HepG2 (cell line): Measurements from ENCODE around the gene TMEM63B. TPM values are rescaled to one million over a fixed set of nuclear protein-coding genes. Genes with fewer than 3 reads are reported as not detected.
A peak's percentile ranks its signal among the peaks of the same experiment; 100 is the strongest.

Source experiments
- EZH2 ChIP-seq: conservative IDR thresholded peaks from 2 replicates; pipeline ENCODE4 v1.6.1; 2012; ENCODE audit warnings: mild to moderate bottlenecking, low read depth, low read length, moderate library complexity
- FOXA3 ChIP-seq: IDR thresholded peaks from 2 replicates; pipeline ENCODE4 v1.6.1; 2016; ENCODE audit warnings: missing genetic modification reagents, missing compliant biosample characterization
- FOXO1 ChIP-seq: sonication (generic); formaldehyde crosslinking; IDR thresholded peaks from 2 replicates; pipeline ENCODE4 v1.4.0; 2020; ENCODE audit warnings: missing genetic modification reagents
- HDAC1 ChIP-seq: sonication (generic); formaldehyde crosslinking; IDR thresholded peaks from 2 replicates; pipeline ENCODE4 v1.5.1; 2020; ENCODE audit warnings: mild to moderate bottlenecking, missing genetic modification reagents
- HNF4G ChIP-seq, 2 experiments: sonication (generic) in 1 of 2; formaldehyde crosslinking in 1 of 2; IDR thresholded peaks; 2 replicates each; pipeline versions ENCODE4 v1.4.0 to v1.6.1; 2011 to 2020; ENCODE audit warnings: borderline replicate concordance in 2 of 2, low read depth in 2 of 2, mild to moderate bottlenecking in 2 of 2, low read length in 1 of 2, missing genetic modification reagents in 1 of 2, moderate library complexity in 1 of 2
- ISX ChIP-seq: sonication (generic); formaldehyde crosslinking; conservative IDR thresholded peaks from 2 replicates; pipeline ENCODE4 v1.5.0; 2020; ENCODE audit warnings: missing genetic modification reagents
- KLF11 ChIP-seq: IDR thresholded peaks from 2 replicates; pipeline ENCODE4 v1.6.1; 2016; ENCODE audit warnings: missing compliant biosample characterization
- LCORL ChIP-seq, 2 experiments: fragments of 450-650 bp in 1 of 2; sonication (generic) in 1 of 2; formaldehyde crosslinking in 1 of 2; IDR thresholded peaks; 2 replicates each; pipeline versions ENCODE4 v1.5.0 to v1.6.1; 2017 to 2020; ENCODE audit warnings: antibody characterized with exemption in 1 of 2, missing genetic modification reagents in 1 of 2
- MAFK ChIP-seq, 2 experiments: IDR thresholded peaks in 1 of 2; conservative IDR thresholded peaks in 1 of 2; 2 replicates each; pipeline ENCODE4 v1.6.1; 2011; ENCODE audit warnings: improper control_type of control experiment in 2 of 2, low read length in 2 of 2
- MBD4 ChIP-seq: IDR thresholded peaks from 2 replicates; pipeline ENCODE4 v1.6.1; 2012; ENCODE audit warnings: low read length, inconsistent platforms, borderline replicate concordance
- SCMH1 ChIP-seq: sonication (generic); formaldehyde crosslinking; IDR thresholded peaks from 2 replicates; pipeline ENCODE4 v1.9.0; 2021; ENCODE audit warnings: missing genetic modification reagents, mild to moderate bottlenecking, borderline replicate concordance
- SMAD3 ChIP-seq: sonication (generic); formaldehyde crosslinking; IDR thresholded peaks from 2 replicates; pipeline ENCODE4 v1.4.0; 2020; ENCODE audit warnings: missing genetic modification reagents
- ZBTB14 ChIP-seq: sonication (generic); formaldehyde crosslinking; IDR thresholded peaks from 2 replicates; pipeline ENCODE4 v1.4.0; 2020; ENCODE audit warnings: missing genetic modification reagents
- ZNF263 ChIP-seq: sonication (generic); formaldehyde crosslinking; IDR thresholded peaks from 2 replicates; pipeline ENCODE4 v1.4.0; 2020; ENCODE audit warnings: missing genetic modification reagents
- ZXDC ChIP-seq: sonication (generic); formaldehyde crosslinking; IDR thresholded peaks from 2 replicates; pipeline ENCODE4 v1.5.0; 2020; ENCODE audit warnings: mild to moderate bottlenecking, missing genetic modification reagents
- polyA plus RNA-seq, 8 experiments: library from polyadenylated mRNA; depleted of rRNA in 3 of 8; stranded (reverse) in 7 of 8; unstranded in 1 of 8; fragments of >200 nt; fragmentation: Illumina TruSeq in 4 of 8; extraction: Trizol in 4 of 8; gene quantifications; 2 replicates each; pipeline versions ENCODE4 v1.2.1 to v1.2.3, GENCODE V29; 2011 to 2016; ENCODE audit warnings: low read depth in 4 of 8, missing spikeins in 1 of 8, mixed read lengths in 1 of 8; ENCODE audit not compliant: insufficient read depth in 1 of 8
- total RNA-seq, 5 experiments: library from RNA; depleted of rRNA; stranded (reverse); fragments of >200 nt; fragmentation: Illumina TruSeq; extraction: Trizol; gene quantifications; 2 replicates each; pipeline ENCODE4 v1.2.3, GENCODE V29; 2016; ENCODE audit warnings: low read depth in 1 of 5
- TF ChIP-seq, protein P1 (sequence below): sonication (generic); formaldehyde crosslinking; conservative IDR thresholded peaks from 2 replicates; pipeline ENCODE4 v1.4.0; 2020; ENCODE audit warnings: missing genetic modification reagents
- TF ChIP-seq, protein P2 (sequence below): sonication (generic); formaldehyde crosslinking; IDR thresholded peaks from 2 replicates; pipeline ENCODE4 v1.9.0; 2021; ENCODE audit warnings: mild to moderate bottlenecking, missing genetic modification reagents

TMEM63B gene
- total and polyA plus RNA-seq, 2 of the 13 experiments (the other 11 are each of a cell fraction or from before 2014, with no cell fraction given), result 27.4 to 75.8 TPM

DNA sequence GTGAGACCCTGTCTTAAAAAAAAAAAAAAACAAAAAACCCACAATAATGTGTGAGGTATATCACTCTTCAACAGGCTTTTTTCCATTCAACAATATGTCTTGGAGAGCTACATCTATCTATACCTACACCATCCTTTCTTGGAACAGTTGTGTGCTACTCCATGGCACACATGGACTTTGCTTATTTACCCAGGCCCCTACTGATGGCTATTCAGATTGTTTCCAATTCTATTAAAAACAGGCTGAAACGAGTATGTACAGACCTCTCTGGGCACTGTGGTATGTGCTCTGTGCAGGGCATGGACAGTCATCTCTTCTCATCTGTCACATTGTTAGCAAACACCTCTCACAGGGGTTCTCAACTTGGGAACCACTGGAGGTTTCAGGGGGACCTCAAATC is 28.2 kb upstream of the TMEM63B start (continued):
- TF ChIP-seq HNF4G (IDR thresholded peaks at IDR 0.05; ENCODE audit: borderline replicate concordance, low read depth, low read length) (peak; percentile 70; the same call in 1 of the 2 replicates), HNF4G (CRISPR knock-in tag; IDR thresholded peaks at IDR 0.05; ENCODE audit: borderline replicate concordance, low read depth) (no peak), HDAC1 (0 out of 2 replicates have a peak, but pooled peaks have one; percentile 21), FOXO1 (CRISPR knock-in tag) (no peak), SMAD3 (CRISPR knock-in tag) (no peak; the same call in 1 of the 2 replicates), ZBTB14 (CRISPR knock-in tag) (no peak), MAFK (conservative IDR thresholded peaks at IDR 0.05 in 1 of 2, IDR thresholded peaks at IDR 0.05 in 1 of 2; ENCODE audit: low read length in 2 of 2) (no peak), SCMH1 (CRISPR knock-in tag) (no peak), MBD4 (no peak), EZH2 (no peak), ZNF263 (CRISPR knock-in tag) (no peak), KLF11 (CRISPR knock-in tag) (no peak), ZXDC (CRISPR knock-in tag) (no peak), LCORL (IDR thresholded peaks at IDR 0.05) (0 out of 2 replicates have a peak, but pooled peaks have one; percentile 25), LCORL (CRISPR knock-in tag; IDR thresholded peaks at IDR 0.05) (0 out of 2 replicates have a peak, but pooled peaks have one; percentile 28), ISX (CRISPR knock-in tag) (no peak), FOXA3 (CRISPR knock-in tag) (peak; percentile 91)
- TF ChIP-seq, protein P1, sequence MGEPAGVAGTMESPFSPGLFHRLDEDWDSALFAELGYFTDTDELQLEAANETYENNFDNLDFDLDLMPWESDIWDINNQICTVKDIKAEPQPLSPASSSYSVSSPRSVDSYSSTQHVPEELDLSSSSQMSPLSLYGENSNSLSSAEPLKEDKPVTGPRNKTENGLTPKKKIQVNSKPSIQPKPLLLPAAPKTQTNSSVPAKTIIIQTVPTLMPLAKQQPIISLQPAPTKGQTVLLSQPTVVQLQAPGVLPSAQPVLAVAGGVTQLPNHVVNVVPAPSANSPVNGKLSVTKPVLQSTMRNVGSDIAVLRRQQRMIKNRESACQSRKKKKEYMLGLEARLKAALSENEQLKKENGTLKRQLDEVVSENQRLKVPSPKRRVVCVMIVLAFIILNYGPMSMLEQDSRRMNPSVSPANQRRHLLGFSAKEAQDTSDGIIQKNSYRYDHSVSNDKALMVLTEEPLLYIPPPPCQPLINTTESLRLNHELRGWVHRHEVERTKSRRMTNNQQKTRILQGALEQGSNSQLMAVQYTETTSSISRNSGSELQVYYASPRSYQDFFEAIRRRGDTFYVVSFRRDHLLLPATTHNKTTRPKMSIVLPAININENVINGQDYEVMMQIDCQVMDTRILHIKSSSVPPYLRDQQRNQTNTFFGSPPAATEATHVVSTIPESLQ (CRISPR knock-in tag), result no peak
- TF ChIP-seq, protein P2, sequence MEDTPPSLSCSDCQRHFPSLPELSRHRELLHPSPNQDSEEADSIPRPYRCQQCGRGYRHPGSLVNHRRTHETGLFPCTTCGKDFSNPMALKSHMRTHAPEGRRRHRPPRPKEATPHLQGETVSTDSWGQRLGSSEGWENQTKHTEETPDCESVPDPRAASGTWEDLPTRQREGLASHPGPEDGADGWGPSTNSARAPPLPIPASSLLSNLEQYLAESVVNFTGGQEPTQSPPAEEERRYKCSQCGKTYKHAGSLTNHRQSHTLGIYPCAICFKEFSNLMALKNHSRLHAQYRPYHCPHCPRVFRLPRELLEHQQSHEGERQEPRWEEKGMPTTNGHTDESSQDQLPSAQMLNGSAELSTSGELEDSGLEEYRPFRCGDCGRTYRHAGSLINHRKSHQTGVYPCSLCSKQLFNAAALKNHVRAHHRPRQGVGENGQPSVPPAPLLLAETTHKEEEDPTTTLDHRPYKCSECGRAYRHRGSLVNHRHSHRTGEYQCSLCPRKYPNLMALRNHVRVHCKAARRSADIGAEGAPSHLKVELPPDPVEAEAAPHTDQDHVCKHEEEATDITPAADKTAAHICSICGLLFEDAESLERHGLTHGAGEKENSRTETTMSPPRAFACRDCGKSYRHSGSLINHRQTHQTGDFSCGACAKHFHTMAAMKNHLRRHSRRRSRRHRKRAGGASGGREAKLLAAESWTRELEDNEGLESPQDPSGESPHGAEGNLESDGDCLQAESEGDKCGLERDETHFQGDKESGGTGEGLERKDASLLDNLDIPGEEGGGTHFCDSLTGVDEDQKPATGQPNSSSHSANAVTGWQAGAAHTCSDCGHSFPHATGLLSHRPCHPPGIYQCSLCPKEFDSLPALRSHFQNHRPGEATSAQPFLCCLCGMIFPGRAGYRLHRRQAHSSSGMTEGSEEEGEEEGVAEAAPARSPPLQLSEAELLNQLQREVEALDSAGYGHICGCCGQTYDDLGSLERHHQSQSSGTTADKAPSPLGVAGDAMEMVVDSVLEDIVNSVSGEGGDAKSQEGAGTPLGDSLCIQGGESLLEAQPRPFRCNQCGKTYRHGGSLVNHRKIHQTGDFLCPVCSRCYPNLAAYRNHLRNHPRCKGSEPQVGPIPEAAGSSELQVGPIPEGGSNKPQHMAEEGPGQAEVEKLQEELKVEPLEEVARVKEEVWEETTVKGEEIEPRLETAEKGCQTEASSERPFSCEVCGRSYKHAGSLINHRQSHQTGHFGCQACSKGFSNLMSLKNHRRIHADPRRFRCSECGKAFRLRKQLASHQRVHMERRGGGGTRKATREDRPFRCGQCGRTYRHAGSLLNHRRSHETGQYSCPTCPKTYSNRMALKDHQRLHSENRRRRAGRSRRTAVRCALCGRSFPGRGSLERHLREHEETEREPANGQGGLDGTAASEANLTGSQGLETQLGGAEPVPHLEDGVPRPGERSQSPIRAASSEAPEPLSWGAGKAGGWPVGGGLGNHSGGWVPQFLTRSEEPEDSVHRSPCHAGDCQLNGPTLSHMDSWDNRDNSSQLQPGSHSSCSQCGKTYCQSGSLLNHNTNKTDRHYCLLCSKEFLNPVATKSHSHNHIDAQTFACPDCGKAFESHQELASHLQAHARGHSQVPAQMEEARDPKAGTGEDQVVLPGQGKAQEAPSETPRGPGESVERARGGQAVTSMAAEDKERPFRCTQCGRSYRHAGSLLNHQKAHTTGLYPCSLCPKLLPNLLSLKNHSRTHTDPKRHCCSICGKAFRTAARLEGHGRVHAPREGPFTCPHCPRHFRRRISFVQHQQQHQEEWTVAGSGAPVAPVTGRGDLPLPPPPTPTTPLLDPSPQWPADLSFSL (CRISPR knock-in tag), result no peak
